GM12892 (cell line): ENCODE data around the gene CTXN3.

ENCODE experiments used
- DNase-seq: peaks from one replicate; pipeline ENCODE4 v3.0.0; 2011; ENCODE audit not compliant: insufficient read length
- FAIRE-seq: peaks from 2 replicates; lab custom pipeline; 2011; peaks lifted over from hg19 to GRCh38; lab: Jason Lieb, UNC
- POLR2A ChIP-seq: IDR thresholded peaks from 2 replicates; pipeline ENCODE4 v1.6.1; 2011; ENCODE audit warnings: low read depth, low read length, control low read depth
- POLR2AphosphoS5 ChIP-seq: IDR thresholded peaks from 2 replicates; pipeline ENCODE4 v1.6.1; 2011; ENCODE audit warnings: low read depth, low read length, control low read depth
- TAF1 ChIP-seq: IDR thresholded peaks from 2 replicates; pipeline ENCODE4 v1.6.1; 2011; ENCODE audit warnings: low read depth, mild to moderate bottlenecking, control low read depth, low read length, borderline replicate concordance

The CTXN3 gene

DNA sequence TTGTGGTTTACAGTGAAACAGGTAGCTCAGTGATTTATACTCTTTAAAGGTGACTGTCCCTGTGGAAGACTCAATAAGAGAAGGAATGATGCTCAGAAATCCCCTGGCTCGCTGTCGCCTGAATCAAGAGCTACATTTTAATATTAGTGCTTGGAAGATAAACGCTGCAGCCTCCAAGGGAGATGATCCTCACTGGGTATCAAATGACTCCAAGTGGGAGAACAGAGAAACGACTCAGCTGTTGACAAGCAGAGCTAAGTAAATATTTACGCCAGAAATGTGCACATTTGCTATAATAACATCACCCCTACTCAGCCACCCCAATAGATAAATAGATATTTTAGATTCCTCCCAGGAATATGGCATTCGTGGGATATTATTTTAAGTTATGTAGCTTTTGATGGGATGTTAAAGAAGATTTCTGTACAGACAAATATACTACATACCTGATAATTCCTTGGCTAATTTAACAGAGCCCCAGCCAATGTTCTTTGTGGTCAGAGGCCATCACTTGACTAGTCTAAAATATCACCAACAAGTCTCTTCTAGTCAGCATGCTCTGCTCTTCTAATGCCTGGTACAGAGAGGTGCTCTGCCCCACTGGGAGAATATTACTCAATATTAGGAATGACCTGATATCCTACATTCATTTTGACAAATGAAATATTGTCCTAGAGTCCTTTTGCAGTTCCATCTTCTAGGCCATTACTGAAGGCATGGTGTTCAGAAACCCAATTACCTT is 36.0 kb downstream of the CTXN3 start:
- FAIRE-seq: no peak

DNA sequence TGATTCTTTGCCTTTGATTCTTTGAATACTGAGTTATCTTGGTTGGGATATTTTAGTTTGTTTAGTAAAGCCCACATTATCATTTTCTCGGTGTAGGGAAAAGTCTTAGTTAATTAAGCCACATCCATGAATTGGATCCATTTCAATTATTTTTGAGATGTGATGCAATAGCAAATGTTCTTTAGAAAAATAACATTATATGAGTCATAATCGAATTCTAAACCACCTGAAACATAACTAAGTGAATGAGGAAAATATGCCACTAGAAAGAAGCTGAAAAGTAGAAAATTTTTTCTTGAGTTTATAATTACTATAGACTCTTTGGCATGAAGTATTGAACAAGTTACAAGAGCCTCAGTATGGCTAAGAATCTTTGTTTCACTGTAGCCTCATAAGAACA is 36.8 kb downstream of the CTXN3 start:
- DNase-seq (no peak), FAIRE-seq (no peak)
- TF ChIP-seq POLR2A: no peak
- TF ChIP-seq TAF1: no peak
- TF ChIP-seq POLR2AphosphoS5: no peak

More for the DNA sequence above, 36.0 kb downstream of the CTXN3 start:
- TF ChIP-seq TAF1 (no peak), POLR2AphosphoS5 (no peak)
- DNase-seq: no peak

DNA sequence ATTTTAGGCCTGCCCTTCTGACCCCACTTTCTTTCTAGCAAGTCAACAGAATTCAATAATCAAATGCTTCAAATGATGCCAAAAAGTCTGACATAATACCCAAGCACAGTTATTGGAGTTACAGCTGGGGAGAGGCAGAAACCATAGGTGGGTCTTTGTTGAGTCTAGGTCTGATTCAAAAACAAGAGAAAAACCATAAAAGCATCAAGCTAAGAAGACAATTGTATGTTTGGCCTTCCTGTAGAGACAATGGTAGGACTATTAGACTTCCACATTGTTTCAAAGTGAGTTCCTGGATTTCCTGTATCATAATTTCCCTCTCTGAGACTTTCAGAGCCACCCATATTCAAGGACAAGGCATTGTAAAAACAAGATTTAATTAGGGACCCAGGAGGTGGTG is 37.5 kb downstream of the CTXN3 start:
- FAIRE-seq: no peak

DNA sequence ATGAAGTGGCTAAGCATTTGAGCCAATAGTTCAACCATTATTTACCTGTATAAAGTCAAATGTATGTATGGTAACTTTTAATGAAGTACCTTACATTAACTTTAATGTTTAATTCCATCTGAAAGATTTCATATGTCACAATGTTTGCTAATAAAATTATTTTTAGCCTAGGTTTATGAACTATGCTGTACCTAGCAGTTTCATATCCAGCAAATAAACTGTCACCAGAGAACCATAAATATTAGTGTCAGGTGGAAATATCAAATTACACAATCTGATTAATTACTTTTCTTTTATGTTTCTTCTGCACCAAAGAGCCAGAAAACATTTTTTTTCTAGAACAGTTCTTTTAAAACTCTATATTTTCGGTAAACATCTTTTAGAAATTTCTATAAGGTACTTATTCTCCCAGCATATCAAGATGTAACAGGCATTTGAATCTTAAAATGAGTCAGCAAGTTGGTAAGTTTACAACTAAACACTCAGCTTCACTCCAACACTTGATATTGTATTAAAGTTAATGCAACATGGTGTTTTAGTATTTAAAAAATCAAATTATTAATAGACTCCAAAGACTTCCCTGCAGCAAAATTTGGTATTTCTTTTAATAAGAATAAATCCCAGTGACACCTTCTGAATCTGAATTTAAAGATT is 45.8 kb downstream of the CTXN3 start:
- FAIRE-seq (no peak), DNase-seq (no peak)
- TF ChIP-seq POLR2AphosphoS5: no peak
- TF ChIP-seq POLR2A: no peak
- no peak for TF ChIP-seq TAF1

More for the DNA sequence above, 37.5 kb downstream of the CTXN3 start:
- TF ChIP-seq POLR2AphosphoS5 (no peak), TAF1 (no peak), POLR2A (no peak)
- no peak for DNase-seq

DNA sequence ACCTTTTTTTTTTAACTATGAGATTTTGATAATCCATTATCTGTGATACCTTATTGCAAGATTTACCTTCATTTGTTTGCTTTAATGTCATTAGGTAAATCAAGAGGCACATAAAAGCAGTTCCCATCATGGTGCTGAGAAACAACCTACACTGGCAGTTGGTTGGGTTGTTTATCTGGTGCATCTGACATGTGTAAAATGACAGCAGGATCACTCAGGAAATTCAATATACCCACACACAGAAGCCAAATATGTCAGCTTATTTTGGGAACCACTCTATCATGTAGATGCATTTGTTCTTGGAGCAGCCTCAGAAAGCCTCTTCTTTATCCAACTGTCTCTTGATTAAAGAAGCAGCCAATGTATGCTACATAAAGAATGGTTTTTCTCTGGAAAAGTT is 46.5 kb downstream of the CTXN3 start:
- TF ChIP-seq POLR2A (no peak), TAF1 (no peak), POLR2AphosphoS5 (no peak)
- FAIRE-seq (no peak), DNase-seq (no peak)

DNA sequence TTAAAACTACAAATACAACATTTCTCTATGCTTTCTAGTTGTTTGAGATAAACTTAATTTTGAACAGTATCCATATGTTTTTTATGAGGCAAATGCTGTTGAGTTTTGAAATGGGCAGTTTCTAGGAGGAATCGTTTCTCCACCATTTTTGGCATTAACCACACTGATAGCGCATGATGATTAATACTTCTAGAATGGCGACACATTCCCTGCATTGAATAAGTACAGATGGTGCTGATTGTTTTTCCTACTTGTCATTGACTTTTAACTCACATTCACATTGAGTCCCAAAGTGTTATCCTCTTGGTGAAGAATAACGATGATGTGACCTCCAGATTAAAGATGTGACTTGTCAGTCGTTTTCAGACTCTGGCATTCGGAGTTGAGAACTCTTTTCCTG is 47.8 kb downstream of the CTXN3 start:
- DNase-seq: no peak
- TF ChIP-seq POLR2AphosphoS5 (no peak), POLR2A (no peak), TAF1 (no peak)
- FAIRE-seq: no peak

DNA sequence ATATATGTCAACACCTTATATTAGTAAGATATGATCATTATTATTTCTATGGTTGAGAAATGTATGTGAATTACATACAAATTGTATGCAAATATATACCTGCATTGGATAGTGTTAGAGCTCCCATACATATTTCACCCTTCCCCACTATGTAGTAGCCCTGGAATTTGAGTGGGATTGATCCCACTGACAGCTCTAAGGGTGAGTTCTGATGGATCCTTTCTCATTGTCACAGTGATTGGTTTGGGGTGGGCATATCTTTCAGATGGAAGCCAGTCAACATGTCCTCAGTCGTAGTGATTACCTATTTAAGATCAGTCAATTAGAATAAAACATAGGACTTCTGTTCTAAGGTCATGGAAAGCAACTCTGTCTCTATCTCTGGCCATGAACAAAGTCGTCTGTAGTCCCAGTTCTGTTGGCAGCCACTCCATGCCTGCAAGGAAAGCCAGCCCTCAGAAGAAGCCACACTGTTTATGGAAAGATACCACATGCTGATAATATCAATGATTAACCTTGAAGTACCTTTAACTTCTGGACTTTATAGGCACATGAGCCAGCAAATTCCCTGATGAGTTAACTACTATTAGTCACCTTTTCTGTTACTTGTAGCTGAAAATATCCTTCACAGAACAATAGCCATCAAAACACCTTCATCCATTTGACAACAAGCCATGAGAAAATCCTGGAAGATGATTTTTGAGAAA is 49.2 kb downstream of the CTXN3 start:
- no peak for FAIRE-seq
- no peak for DNase-seq
- TF ChIP-seq TAF1 (no peak), POLR2AphosphoS5 (no peak), POLR2A (no peak)

DNA sequence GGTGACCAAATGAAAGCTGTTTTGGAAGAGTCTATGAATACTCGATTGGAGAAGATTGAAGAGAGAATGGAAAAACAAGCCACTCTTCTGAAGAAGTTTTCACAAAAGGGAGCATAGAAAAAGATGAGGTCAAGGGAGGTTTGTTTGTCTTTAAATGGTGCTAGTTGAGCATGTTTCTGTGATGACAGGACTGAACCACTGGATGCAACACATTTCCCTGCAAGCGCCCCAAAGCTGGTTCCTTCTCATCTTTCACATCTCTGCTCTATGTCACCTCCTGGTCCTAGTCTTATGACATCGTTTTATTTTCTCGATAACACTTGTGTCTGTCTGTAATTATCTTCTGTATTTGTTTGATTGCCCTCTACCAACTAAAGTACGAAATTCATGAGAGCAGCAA is 50.5 kb downstream of the CTXN3 start:
- TF ChIP-seq POLR2AphosphoS5: no peak
- no peak for TF ChIP-seq TAF1
- no peak for TF ChIP-seq POLR2A
- no peak for FAIRE-seq
- DNase-seq: no peak

DNA sequence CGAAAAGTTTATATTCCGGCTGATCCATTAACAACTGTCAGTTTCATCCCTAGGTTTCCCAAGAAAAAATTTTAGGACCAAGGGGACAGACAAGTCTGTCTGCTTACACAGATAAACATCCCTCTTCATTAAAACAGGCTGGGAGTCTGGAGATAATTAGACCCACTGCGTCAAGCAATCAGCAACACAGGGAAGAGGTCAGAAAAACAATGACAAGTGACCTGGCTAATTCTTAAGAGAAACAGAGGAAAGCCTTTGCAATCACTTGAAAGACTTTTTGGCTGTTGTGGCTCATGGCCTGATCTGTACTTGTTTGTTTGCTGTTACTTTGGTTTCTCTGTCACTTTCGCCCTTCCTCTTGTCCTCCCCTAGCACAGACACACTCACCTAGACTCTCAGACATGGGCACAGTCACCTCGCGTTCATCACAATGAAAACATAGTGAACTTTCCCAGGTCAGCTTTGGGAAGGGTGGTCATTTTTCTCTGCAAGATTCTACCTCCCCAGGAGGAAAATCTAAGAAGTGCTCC is 51.4 kb downstream of the CTXN3 start:
- FAIRE-seq (no peak), DNase-seq (no peak)
- no peak for TF ChIP-seq POLR2A
- no peak for TF ChIP-seq POLR2AphosphoS5
- TF ChIP-seq TAF1: no peak

DNA sequence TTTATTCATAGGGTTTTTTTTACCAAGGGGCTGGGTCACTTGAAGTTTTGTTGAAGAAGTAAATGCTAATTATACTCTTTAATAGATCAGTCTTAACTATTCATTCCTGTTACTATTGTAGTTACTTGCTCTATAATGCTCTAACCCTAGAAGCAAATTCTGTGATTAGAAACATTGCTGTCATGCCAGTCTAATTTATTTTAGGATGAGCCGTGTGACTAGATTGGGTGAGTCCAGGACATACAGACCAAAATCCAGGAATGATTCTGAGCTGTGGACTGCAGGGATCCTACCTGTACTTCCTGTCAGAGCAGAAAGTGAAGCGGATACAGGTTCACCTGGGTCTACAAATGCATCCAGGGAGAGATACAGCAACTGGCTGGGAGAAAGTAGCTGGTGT is 53.6 kb downstream of the CTXN3 start:
- DNase-seq (no peak), FAIRE-seq (no peak)
- TF ChIP-seq POLR2A (no peak), POLR2AphosphoS5 (no peak), TAF1 (no peak)

DNA sequence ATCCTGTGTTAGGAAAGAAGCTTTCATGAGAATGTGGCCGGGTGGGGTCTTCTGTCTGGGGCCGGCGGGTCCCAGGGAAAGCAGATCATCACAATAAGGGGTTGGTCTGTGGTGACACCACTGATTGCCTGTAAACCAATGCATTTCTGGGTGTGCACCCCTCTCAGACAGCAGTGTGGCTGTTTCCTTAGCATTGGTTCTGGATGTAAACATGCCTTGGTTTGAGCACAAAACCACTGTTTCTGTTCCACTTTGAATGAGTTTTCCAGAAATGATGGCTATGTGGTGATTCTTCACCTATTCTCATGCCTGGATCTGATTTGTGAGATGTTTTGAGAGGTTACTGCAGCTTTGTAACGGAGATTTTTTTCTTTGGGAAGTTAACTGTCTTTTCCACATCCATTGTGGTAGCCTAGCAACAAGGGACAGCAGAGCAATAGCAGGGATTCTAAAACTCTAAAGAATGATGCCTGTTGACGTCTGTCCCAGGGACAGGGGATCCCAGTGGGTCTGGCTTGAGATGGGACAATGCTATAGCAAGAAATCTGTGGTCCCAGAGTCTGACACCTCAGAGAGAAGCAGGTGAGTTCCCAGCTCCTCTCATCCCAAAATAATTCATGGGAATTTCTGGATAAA is 54.2 kb downstream of the CTXN3 start, which contains the start of gene CCDC192:
TSS of gene CCDC192 (plus strand) at position 466 of the 636 bp plus-strand sequence. CDS start at position 521, 55 bp downstream.
- DNase-seq: no peak
- TF ChIP-seq POLR2AphosphoS5 (no peak), POLR2A (no peak), TAF1 (no peak)
- no peak for FAIRE-seq
